AG09319 (cell line): Measurements from ENCODE around the gene IRAK4.

Source experiments
- DNase-seq: peaks from one replicate; pipeline ENCODE4 v3.0.0-alpha.2; 2010; ENCODE audit warnings: low read depth; ENCODE audit errors: extremely low read depth
- TF ChIP-seq, protein P1 (sequence below): IDR thresholded peaks from 2 replicates; pipeline ENCODE4 v1.5.1; 2011; ENCODE audit warnings: low read depth, mild to moderate bottlenecking, inconsistent platforms, low read length, moderate library complexity

The IRAK4 gene

GRCh38 chr12:43816168-43816567 lies 57.4 kb downstream of the IRAK4 start:
- TF ChIP-seq, protein P1, sequence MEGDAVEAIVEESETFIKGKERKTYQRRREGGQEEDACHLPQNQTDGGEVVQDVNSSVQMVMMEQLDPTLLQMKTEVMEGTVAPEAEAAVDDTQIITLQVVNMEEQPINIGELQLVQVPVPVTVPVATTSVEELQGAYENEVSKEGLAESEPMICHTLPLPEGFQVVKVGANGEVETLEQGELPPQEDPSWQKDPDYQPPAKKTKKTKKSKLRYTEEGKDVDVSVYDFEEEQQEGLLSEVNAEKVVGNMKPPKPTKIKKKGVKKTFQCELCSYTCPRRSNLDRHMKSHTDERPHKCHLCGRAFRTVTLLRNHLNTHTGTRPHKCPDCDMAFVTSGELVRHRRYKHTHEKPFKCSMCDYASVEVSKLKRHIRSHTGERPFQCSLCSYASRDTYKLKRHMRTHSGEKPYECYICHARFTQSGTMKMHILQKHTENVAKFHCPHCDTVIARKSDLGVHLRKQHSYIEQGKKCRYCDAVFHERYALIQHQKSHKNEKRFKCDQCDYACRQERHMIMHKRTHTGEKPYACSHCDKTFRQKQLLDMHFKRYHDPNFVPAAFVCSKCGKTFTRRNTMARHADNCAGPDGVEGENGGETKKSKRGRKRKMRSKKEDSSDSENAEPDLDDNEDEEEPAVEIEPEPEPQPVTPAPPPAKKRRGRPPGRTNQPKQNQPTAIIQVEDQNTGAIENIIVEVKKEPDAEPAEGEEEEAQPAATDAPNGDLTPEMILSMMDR, result no peak
- DNase-seq, result no peak

DNA sequence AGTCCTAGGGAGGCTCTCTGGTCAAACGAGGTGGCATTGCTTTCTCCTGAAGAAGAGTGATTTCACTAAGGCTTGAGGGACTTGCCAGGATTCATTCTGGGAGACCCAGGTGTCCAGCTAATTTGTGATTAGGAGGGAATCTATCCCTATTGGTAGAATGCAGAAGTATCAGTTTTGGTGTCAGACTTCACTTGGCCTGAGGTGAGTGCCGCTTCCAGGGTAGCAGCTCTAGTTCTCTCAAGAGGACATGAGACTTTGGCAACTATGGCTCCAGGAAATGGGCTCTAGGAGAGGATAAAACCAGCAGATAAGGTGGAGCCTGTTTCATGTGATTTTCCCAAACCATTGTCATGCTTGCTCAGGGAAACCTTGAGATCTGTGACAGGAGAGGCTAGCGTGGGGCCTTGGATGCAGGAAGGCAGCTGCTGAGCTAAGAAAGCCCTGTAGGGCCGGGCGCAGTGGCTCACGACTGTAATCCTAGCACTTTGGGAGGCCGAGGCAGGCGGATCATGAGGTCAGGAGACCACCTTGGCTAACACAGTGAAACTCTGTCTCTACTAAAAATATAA lies 65.5 kb downstream of the IRAK4 start:
- no peak for DNase-seq
- TF ChIP-seq, protein P1, result no peak

- TF ChIP-seq, protein P1, result no peak
- DNase-seq, result no peak
Measured at GRCh38 chr12:43826681-43827080, 67.9 kb downstream of the IRAK4 start.

DNA sequence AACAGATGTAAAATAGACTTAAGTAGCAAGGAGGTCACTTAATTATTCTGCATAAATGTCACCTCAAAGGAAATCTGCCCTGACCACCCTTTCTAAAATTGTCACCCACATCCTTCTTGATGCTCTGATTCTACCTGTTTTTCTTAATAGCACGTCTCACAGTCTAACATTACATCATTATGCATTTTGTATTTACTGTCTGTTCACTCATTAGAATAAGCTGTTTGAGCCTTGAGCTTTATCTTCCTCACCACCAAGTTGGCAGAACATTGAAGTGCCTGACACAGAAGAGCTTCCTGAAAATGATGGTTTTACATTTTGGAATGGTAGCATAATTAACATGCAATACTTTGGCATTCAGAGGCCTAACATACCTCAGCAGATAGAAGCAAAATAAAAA lies 68.3 kb downstream of the IRAK4 start:
- no peak for DNase-seq
- TF ChIP-seq, protein P1, result no peak

DNA sequence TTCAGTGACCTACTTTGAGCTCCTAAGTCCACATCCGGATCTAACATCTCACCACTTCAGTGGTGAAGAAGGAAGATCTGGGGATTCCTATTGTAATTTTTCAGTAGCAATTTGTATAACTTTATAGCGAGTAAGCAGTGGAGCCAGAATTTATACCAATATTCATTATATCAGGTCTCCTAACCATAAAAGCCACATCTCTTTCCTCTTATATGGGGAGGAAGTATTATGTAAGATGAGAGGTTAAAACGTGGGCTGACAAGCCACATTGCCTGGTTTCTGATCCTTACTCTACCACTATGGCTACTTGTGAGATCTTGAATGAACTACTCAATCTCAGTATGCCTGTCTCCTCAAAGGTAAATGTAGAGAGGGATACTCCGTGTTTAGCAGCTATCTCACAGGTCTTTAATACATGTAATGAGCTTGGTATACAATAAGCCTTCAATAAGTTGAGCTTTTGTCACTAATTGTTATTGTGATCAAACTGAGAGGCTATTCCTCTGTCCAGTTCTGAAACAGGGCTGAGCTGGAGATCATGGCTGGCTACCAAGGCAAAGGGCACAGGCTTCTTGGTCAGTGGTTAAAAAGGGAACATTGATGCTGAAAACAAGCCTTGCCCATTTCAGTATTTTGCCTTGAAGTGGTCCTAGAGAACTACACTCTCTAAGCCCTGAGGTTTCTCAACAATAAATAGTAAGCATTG lies 73.9 kb downstream of the IRAK4 start:
- TF ChIP-seq, protein P1, result no peak
- DNase-seq, result no peak

- TF ChIP-seq, protein P1, result no peak
- DNase-seq, result no peak
Measured at GRCh38 chr12:43835264-43835655, 76.5 kb downstream of the IRAK4 start.

DNA sequence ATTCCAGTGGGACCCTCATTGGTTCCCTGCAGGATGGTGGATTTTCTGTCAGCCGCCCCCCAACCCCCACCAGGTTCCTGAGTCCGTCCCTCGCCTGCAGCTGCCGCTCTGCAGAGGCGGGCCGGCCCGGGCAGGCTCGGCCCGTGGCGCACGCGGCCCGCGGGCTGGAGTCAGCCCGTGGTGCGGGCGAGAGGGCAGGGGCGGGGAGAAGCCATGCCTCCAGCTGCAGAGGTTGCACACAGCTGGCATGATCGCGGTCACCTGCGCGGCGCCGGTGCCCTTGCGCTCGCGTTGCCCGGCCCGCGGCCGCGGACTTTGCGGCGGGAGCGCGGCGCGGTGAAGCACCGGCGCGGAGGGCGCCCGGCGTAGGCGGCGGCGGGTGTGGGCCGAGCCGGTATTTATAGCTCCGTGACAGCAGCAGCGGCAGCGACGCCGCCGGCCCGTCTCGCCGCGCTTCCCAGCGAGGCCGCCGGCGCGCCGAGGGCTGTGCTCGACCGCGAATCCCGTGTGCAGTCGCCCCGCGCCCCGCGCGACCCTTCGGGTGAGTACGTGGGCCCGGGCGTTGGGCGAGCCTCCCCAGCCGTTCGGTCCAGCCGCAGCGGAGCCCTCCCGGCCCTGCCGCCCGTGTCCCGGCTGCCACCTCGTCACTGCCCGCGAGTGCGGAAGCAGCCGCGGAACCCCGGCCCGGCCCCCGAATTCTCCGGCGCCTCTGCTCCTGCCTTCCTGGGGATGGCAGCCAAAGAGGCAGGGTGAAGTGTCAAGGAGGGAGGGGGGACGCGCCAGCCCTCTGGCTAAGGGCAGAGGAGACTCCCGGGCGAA lies 77.1 kb downstream of the IRAK4 start, which contains the start of gene TMEM117:
TMEM117 (plus strand) TSS at position 426 of the 819 bp plus-strand sequence.
- TF ChIP-seq, protein P1, result no peak
- no peak for DNase-seq
